A673 (cell line): ENCODE measurements around the gene WDR37. TPM values are rescaled to one million over a fixed set of nuclear protein-coding genes. Genes with fewer than 3 reads are reported as not detected.

Experiments used
- BruUV-seq: library from RNA; stranded (reverse); fragments of 400-500 nt; replicated peaks from 2 replicates; lab custom pipeline; 2021; lab: Mats Ljungman, UMichigan
- CTCF ChIA-PET: fragments of 300-600 bp; sonication (Branson Sonifier 250); formaldehyde crosslinking; loops from one replicate; lab custom pipeline; 2022; ENCODE audit warnings: antibody characterized with exemption; lab: Charles Lee
- POLR2A ChIA-PET: fragments of 300-600 bp; sonication (Branson Sonifier 250); formaldehyde crosslinking; loops from one replicate; lab custom pipeline; 2022; ENCODE audit warnings: antibody characterized with exemption; ENCODE audit not compliant: low non-redundant PET; lab: Charles Lee
- DNase-seq: peaks from one replicate; pipeline ENCODE4 v3.0.0-alpha.2; 2015; ENCODE audit warnings: low spot score
- H3K27ac ChIP-seq: fragments of 200-600 bp; sonication (generic); 2 replicates; pipeline ENCODE4 v1.5.1; 2016; ENCODE audit warnings: mixed run types, low read depth, mild to moderate bottlenecking, mixed read lengths, antibody characterized with exemption, low read length; ENCODE audit not compliant: poor library complexity, severe bottlenecking
- H3K27me3 ChIP-seq: fragments of 200-600 bp; sonication (generic); replicated peaks from 2 replicates; pipeline ENCODE4 v1.6.1; 2017; ENCODE audit warnings: mixed run types, low read depth, mild to moderate bottlenecking, mixed read lengths, antibody characterized with exemption, low read length; ENCODE audit not compliant: insufficient read depth, poor library complexity
- H3K36me3 ChIP-seq: fragments of 200-600 bp; sonication (generic); 2 replicates; pipeline ENCODE4 v1.6.1; 2016; ENCODE audit warnings: mixed run types, mild to moderate bottlenecking, mixed read lengths, antibody characterized with exemption, low read length; ENCODE audit not compliant: insufficient read depth, poor library complexity, severe bottlenecking
- H3K4me1 ChIP-seq: fragments of 200-600 bp; sonication (generic); 2 replicates; pipeline ENCODE4 v1.6.1; 2017; ENCODE audit warnings: mixed run types, mild to moderate bottlenecking, mixed read lengths, antibody characterized with exemption, low read length; ENCODE audit not compliant: insufficient read depth, poor library complexity, severe bottlenecking
- H3K4me3 ChIP-seq: fragments of 200-600 bp; sonication (generic); 2 replicates; pipeline ENCODE4 v1.5.1; 2016; ENCODE audit warnings: low read depth, mixed run types, mild to moderate bottlenecking, mixed read lengths, low read length; ENCODE audit not compliant: poor library complexity, severe bottlenecking
- H3K9me3 ChIP-seq: fragments of 200-600 bp; sonication (generic); 2 replicates; pipeline ENCODE4 v1.6.1; 2016; ENCODE audit warnings: mixed run types, low read depth, mild to moderate bottlenecking, mixed read lengths, antibody characterized with exemption, low read length; ENCODE audit not compliant: poor library complexity, severe bottlenecking
- CTCF ChIP-seq: fragments of 300-800, 200-600 bp; sonication (generic); conservative IDR thresholded peaks from 2 replicates; pipeline ENCODE4 v1.5.1; 2017; ENCODE audit warnings: low read depth, mild to moderate bottlenecking, antibody characterized with exemption, low read length, moderate library complexity, mixed read lengths
- EZH2 ChIP-seq: fragments of 200-600 bp; sonication (generic); IDR thresholded peaks from 2 replicates; pipeline ENCODE4 v1.6.1; 2017; ENCODE audit warnings: borderline replicate concordance, low read depth, mild to moderate bottlenecking, mixed read lengths, antibody characterized with exemption, low read length; ENCODE audit not compliant: poor library complexity, severe bottlenecking
- intact Hi-C: fragments of 100-400 bp; cut with micrococcal nuclease; formaldehyde crosslinking; loops from one replicate; pipeline ENCODE4 v1.10.0; 2022; ENCODE audit not compliant: unreplicated experiment
- total RNA-seq: library from RNA; stranded (reverse); gene quantifications from 2 replicates; pipeline ENCODE4 v1.2.3, GENCODE V29; 2021

WDR37 gene
- total RNA-seq, 1 experiment from 2014 or later: 12.6 TPM

GRCh38 chr10:1022413-1022812 is 33.8 kb upstream of the WDR37 start:
- BruUV-seq: no TSS peak
- no peak for DNase-seq
- intact Hi-C loops: no loop called here

GRCh38 chr10:1024103-1024502 is 32.1 kb upstream of the WDR37 start:
- Histone ChIP-seq H3K4me3 (no peak overlapping the region), H3K27ac (no peak overlapping the region), H3K9me3 (no peaks in the 10 kb centered on the region), H3K4me1 (no peaks in the 10 kb centered on the region), H3K27me3 (no peaks in the 10 kb centered on the region), H3K36me3 (peaks cover 7% of the 10 kb centered on the region)
- POLR2A ChIA-PET: no interaction called here
- DNase-seq: no peak
- intact Hi-C loops: no loop called here
- CTCF ChIA-PET: no interaction called here
- no TSS peak for BruUV-seq
- TF ChIP-seq EZH2 (no peak), CTCF (no peak)

More at GRCh38 chr10:1022413-1022812, 33.8 kb upstream of the WDR37 start:
- Histone ChIP-seq H3K27ac (no peak overlapping the region), H3K4me3 (no peak overlapping the region), H3K36me3 (peaks cover 15% of the 10 kb centered on the region), H3K4me1 (no peaks in the 10 kb centered on the region), H3K27me3 (no peaks in the 10 kb centered on the region), H3K9me3 (no peaks in the 10 kb centered on the region)
- POLR2A ChIA-PET: no interaction called here
- no peak for TF ChIP-seq CTCF
- no peak for TF ChIP-seq EZH2
- CTCF ChIA-PET: no interaction called here

GRCh38 chr10:1025683-1026082 is 30.5 kb upstream of the WDR37 start, which contains the start of gene IDI2:
IDI2 (minus strand) TSS chr10:1025859; CDS start chr10:1024723, 1,136 bp downstream.
- CTCF ChIA-PET: no interaction called here
- Histone ChIP-seq H3K9me3 (no peaks in the 10 kb centered on the region), H3K27me3 (no peaks in the 10 kb centered on the region), H3K27ac (no peak within 1 kb of the TSS), H3K36me3 (no peaks in the 10 kb centered on the region), H3K4me3 (no peak within 1 kb of the TSS), H3K4me1 (no peaks in the 10 kb centered on the region)
- intact Hi-C loops: no loop called here
- DNase-seq: no peak
- no peak for TF ChIP-seq EZH2
- TF ChIP-seq CTCF: no peak
- BruUV-seq: no TSS peak
- POLR2A ChIA-PET: no interaction called here
